ENCODE results near the gene ELFN1.

The ELFN1 gene

GRCh38 chr7:1725199-1725690 lies 55.2 kb downstream of the ELFN1 start:
- DNase-seq (ENCODE audit: low spot score): no peak

GRCh38 chr7:1725766-1726630 lies 55.9 kb downstream of the ELFN1 start:
- DNase-seq (ENCODE audit: low spot score): no peak

- no peak for DNase-seq (ENCODE audit: low spot score)
These were observed 57.0 kb downstream of the ELFN1 start for GRCh38 chr7:1727079-1727478.

GRCh38 chr7:1727812-1728570 lies 57.9 kb downstream of the ELFN1 start:
- DNase-seq (ENCODE audit: low spot score): no peak

GRCh38 chr7:1729183-1729582 lies 59.1 kb downstream of the ELFN1 start:
- DNase-seq (ENCODE audit: low spot score): no peak

- no peak for DNase-seq (ENCODE audit: low spot score)
These were observed 59.7 kb downstream of the ELFN1 start for GRCh38 chr7:1729773-1730172.

GRCh38 chr7:1732072-1732471 lies 62.0 kb downstream of the ELFN1 start:
- DNase-seq (ENCODE audit: low spot score): no peak

- DNase-seq (ENCODE audit: low spot score): no peak
These were observed 62.6 kb downstream of the ELFN1 start for GRCh38 chr7:1732645-1733044.

GRCh38 chr7:1733206-1733907 lies 63.3 kb downstream of the ELFN1 start:
- DNase-seq (ENCODE audit: low spot score): no peak

GRCh38 chr7:1733908-1734730 lies 64.0 kb downstream of the ELFN1 start:
- no peak for DNase-seq (ENCODE audit: low spot score)

GRCh38 chr7:1735262-1735661 lies 65.2 kb downstream of the ELFN1 start:
- no peak for DNase-seq (ENCODE audit: low spot score)

- no peak for DNase-seq (ENCODE audit: low spot score)
These were observed 65.9 kb downstream of the ELFN1 start for GRCh38 chr7:1735806-1736483.

- no peak for DNase-seq (ENCODE audit: low spot score)
These were observed 66.4 kb downstream of the ELFN1 start for GRCh38 chr7:1736484-1736817.

- DNase-seq (ENCODE audit: low spot score): no peak
These were observed 66.8 kb downstream of the ELFN1 start for GRCh38 chr7:1736830-1737229.

GRCh38 chr7:1737523-1737922 lies 67.4 kb downstream of the ELFN1 start:
- DNase-seq (ENCODE audit: low spot score): no peak

GRCh38 chr7:1737956-1738355 lies 67.9 kb downstream of the ELFN1 start:
- DNase-seq (ENCODE audit: low spot score): no peak

- DNase-seq (ENCODE audit: low spot score): no peak
These were observed 68.4 kb downstream of the ELFN1 start for GRCh38 chr7:1738511-1738910.

GRCh38 chr7:1738956-1739355 lies 68.9 kb downstream of the ELFN1 start:
- no peak for DNase-seq (ENCODE audit: low spot score)

- DNase-seq (ENCODE audit: low spot score): no peak
These were observed 69.5 kb downstream of the ELFN1 start for GRCh38 chr7:1739593-1739992.

GRCh38 chr7:1740214-1740613 lies 70.1 kb downstream of the ELFN1 start:
- no peak for DNase-seq (ENCODE audit: low spot score)

- no peak for DNase-seq (ENCODE audit: low spot score)
These were observed 71.2 kb downstream of the ELFN1 start for GRCh38 chr7:1741246-1741645.
